GM23248 (cell line): ENCODE data around the gene PIANP. TPM values are rescaled to one million over a fixed set of nuclear protein-coding genes. Genes with fewer than 3 reads are reported as not detected.
"Not testable (repeated sequence)": the region's sequence is repeated elsewhere in the genome, so short reads cannot be mapped to it uniquely, and the experiment has no call there.

Source experiments
- DNase-seq: peaks from one replicate; pipeline ENCODE4 v3.0.0-alpha.2; 2015
- H2AFZ ChIP-seq: fragments of 200-600 bp; sonication (generic); 2 replicates; pipeline ENCODE4 v1.6.1; 2016; ENCODE audit warnings: antibody characterized with exemption
- H3F3A ChIP-seq: fragments of 200-600 bp; sonication (generic); 2 replicates; pipeline ENCODE4 v1.6.1; 2016; ENCODE audit warnings: mild to moderate bottlenecking, antibody characterized with exemption, mixed run types; ENCODE audit not compliant: insufficient read depth
- H3K27ac ChIP-seq: fragments of 200-600 bp; sonication (generic); 2 replicates; pipeline ENCODE4 v1.5.1; 2016; ENCODE audit warnings: mild to moderate bottlenecking
- H3K27me3 ChIP-seq: fragments of 200-600 bp; sonication (generic); replicated peaks from 2 replicates; pipeline ENCODE4 v1.6.1; 2016; ENCODE audit warnings: mild to moderate bottlenecking; ENCODE audit not compliant: insufficient read depth
- H3K36me3 ChIP-seq: fragments of 200-600 bp; sonication (generic); 2 replicates; pipeline ENCODE4 v1.6.1; 2016; ENCODE audit warnings: low read depth, mild to moderate bottlenecking
- H3K4me1 ChIP-seq: fragments of 200-600 bp; sonication (generic); 2 replicates; pipeline ENCODE4 v1.6.1; 2016; ENCODE audit warnings: mild to moderate bottlenecking; ENCODE audit not compliant: insufficient read depth
- H3K4me2 ChIP-seq: fragments of 200-600 bp; sonication (generic); one replicate; pipeline ENCODE4 v1.6.1; 2016; ENCODE audit warnings: mild to moderate bottlenecking; ENCODE audit not compliant: unreplicated experiment
- H3K4me3 ChIP-seq: fragments of 200-600 bp; sonication (generic); 2 replicates; pipeline ENCODE4 v1.5.1; 2016; ENCODE audit warnings: mild to moderate bottlenecking
- H3K79me2 ChIP-seq: fragments of 200-600 bp; sonication (generic); 2 replicates; pipeline ENCODE4 v1.6.1; 2016; ENCODE audit warnings: mild to moderate bottlenecking; ENCODE audit not compliant: insufficient read depth
- H3K9ac ChIP-seq: fragments of 200-600 bp; sonication (generic); 2 replicates; pipeline ENCODE4 v1.6.1; 2016; ENCODE audit warnings: mild to moderate bottlenecking
- H3K9me2 ChIP-seq: fragments of 200-600 bp; sonication (generic); 2 replicates; pipeline ENCODE4 v1.6.1; 2016; ENCODE audit warnings: mixed run types, mild to moderate bottlenecking, moderate library complexity; ENCODE audit not compliant: insufficient read depth
- H3K9me3 ChIP-seq: fragments of 200-600 bp; sonication (generic); one replicate; pipeline ENCODE4 v1.6.1; 2017; ENCODE audit warnings: low read depth
- H4K20me1 ChIP-seq: fragments of 200-600 bp; sonication (generic); 2 replicates; pipeline ENCODE4 v1.6.0; 2016; ENCODE audit not compliant: insufficient read depth
- EZH2 ChIP-seq: fragments of 200-600 bp; sonication (generic); IDR thresholded peaks from 2 replicates; pipeline ENCODE4 v1.6.1; 2018; ENCODE audit warnings: antibody characterized with exemption, mild to moderate bottlenecking; ENCODE audit not compliant: insufficient read depth, poor library complexity, severe bottlenecking
- EZH2phosphoT487 ChIP-seq: fragments of 200-600 bp; sonication (generic); IDR thresholded peaks from 2 replicates; pipeline ENCODE4 v1.6.1; 2018; ENCODE audit warnings: antibody characterized with exemption, moderate library complexity, mild to moderate bottlenecking, low read depth; ENCODE audit not compliant: insufficient read depth
- WGBS, 2 experiments: methylation state at CpG; one replicate each; pipeline ENCODE4 v1.1.6; 2015 to 2017; ENCODE audit warnings: low lambda C conversion rate in 2 of 2, low coverage in 1 of 2; ENCODE audit errors: missing lambda C conversion rate in 2 of 2; 5-methylcytosine and 5-hydroxymethylcytosine counted together
- in situ Hi-C: fragments of 300-500 bp; cut with MboI; formaldehyde crosslinking; loops from 2 replicates; pipeline ENCODE4 v1.15.0; 2020
- polyA plus RNA-seq: library from polyadenylated mRNA; unstranded; fragments of >200 nt; fragmentation: Nextera tagmentation; extraction: Ambion mirVana; gene quantifications from 2 replicates; pipeline ENCODE4 v1.2.1, GENCODE V29; 2016
- total RNA-seq: library from RNA; depleted of rRNA; stranded (reverse); fragments of >200 nt; shearing (Covaris generic); gene quantifications from 2 replicates; pipeline ENCODE4 v1.2.3, GENCODE V29; 2014

Gene PIANP
- total and polyA plus RNA-seq, 2 experiments from 2014 or later: 0.11 to 0.60 TPM

- no peak overlapping the region for H3K27ac ChIP-seq
- WGBS, 2 experiments: 72 to 74% methylated on average over 16 of the region's 16 CpGs
- in situ Hi-C loops: no loop called here
Observed at GRCh38 chr12:6708960-6709394, 8.4 kb upstream of the PIANP start.

GRCh38 chr12:6708351-6708750 is 7.7 kb upstream of the PIANP start:
- H2AFZ ChIP-seq, H4K20me1 ChIP-seq, H3K36me3 ChIP-seq, H3K4me1 ChIP-seq, H3K27ac ChIP-seq, H3F3A ChIP-seq, DNase-seq, H3K9me3 ChIP-seq, H3K9me2 ChIP-seq, H3K27me3 ChIP-seq, H3K4me2 ChIP-seq, H3K79me2 ChIP-seq, H3K9ac ChIP-seq, in situ Hi-C loops, H3K4me3 ChIP-seq: not testable (repeated sequence)
- 83 to 84% methylated on average over 11 to 21 of the region's 21 CpGs for WGBS, 2 experiments

More at GRCh38 chr12:6708960-6709394, 8.4 kb upstream of the PIANP start:
- no peak overlapping the region for H2AFZ ChIP-seq
- no peak overlapping the region for H3K9ac ChIP-seq
- no peak overlapping the region for H3K4me2 ChIP-seq
- H3K79me2 ChIP-seq: no peaks in the 10 kb centered on the region
- DNase-seq: no peak
- H3K27me3 ChIP-seq: peaks cover 6% of the 10 kb centered on the region; the same call in 1 of the 2 replicates
- no peak overlapping the region for H3K4me3 ChIP-seq
- H3K9me2 ChIP-seq: no peaks in the 10 kb centered on the region
- H4K20me1 ChIP-seq: no peaks in the 10 kb centered on the region
- TF ChIP-seq EZH2phosphoT487: no peak
- no peak for TF ChIP-seq EZH2
- no peaks in the 10 kb centered on the region for H3K36me3 ChIP-seq
- H3K4me1 ChIP-seq: no peaks in the 10 kb centered on the region
- H3K9me3 ChIP-seq: no peaks in the 10 kb centered on the region
- H3F3A ChIP-seq: no peaks in the 10 kb centered on the region

- Histone ChIP-seq H3K9me3 (no peaks in the 10 kb centered on the region), H2AFZ (no peak overlapping the region), H3F3A (no peaks in the 10 kb centered on the region), H4K20me1 (no peaks in the 10 kb centered on the region), H3K4me1 (no peaks in the 10 kb centered on the region), H3K79me2 (no peaks in the 10 kb centered on the region), H3K9ac (no peak overlapping the region), H3K36me3 (no peaks in the 10 kb centered on the region), H3K27ac (no peak overlapping the region), H3K9me2 (no peaks in the 10 kb centered on the region), H3K4me3 (no peak overlapping the region), H3K27me3 (peaks cover 27% of the 10 kb centered on the region), H3K4me2 (no peak overlapping the region)
- peak; percentile 46 for DNase-seq
- TF ChIP-seq EZH2 (no peak), EZH2phosphoT487 (no peak)
- in situ Hi-C loops: no loop called here
- 7 to 14% methylated on average over 10 of the region's 10 CpGs for WGBS, 2 experiments
Observed at GRCh38 chr12:6703631-6704030, 3.0 kb upstream of the PIANP start.

DNA sequence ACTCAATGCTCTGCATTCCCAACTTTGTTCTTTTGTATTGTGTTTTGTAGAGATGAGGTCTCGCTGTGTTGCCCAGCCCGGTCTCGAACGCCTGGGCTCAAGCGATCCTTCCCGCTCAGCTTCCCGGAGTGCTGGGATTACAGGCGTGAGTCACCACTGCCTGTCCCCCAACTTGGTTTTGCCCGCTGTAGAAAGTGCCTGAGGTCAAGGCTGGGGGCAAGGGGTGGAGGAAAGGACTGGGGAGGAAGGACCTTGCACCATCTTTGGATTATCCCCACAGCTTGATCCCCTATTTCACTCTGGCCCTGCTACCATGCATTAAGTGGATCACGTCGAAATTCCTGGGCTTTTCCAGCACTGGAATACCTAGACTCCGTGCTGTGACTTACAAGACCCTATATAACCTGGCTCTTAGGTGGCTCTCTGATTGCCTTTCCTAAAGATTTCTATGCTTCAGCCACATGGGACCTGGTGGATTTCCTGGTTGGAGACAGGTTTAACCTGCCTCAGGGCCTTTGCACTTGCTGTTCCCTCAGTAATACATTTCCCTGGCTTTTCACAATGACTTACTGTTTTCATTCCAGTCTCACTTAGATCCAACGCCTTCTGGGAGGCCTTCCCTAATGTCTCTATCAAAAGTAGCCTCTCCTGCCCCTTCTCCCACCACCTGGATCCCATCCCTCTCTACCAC is 608 bp upstream of the PIANP start:
- 24 to 26% methylated on average over 13 of the region's 13 CpGs for WGBS, 2 experiments
- DNase-seq: no peak
- Histone ChIP-seq H3K9me2 (no peaks in the 10 kb centered on the region), H3K9me3 (no peaks in the 10 kb centered on the region), H3K4me1 (no peaks in the 10 kb centered on the region), H3K4me3 (peak overlapping the region; percentile 69), H3K79me2 (no peaks in the 10 kb centered on the region), H3K36me3 (no peaks in the 10 kb centered on the region), H2AFZ (peak overlapping the region; percentile 69), H3K4me2 (peak overlapping the region; percentile 78), H3K9ac (peak overlapping the region; percentile 26; the same call in 1 of the 2 replicates), H4K20me1 (no peaks in the 10 kb centered on the region), H3F3A (no peaks in the 10 kb centered on the region), H3K27me3 (peaks cover 27% of the 10 kb centered on the region), H3K27ac (no peak overlapping the region)
- in situ Hi-C loops: no loop called here
- TF ChIP-seq EZH2 (no peak), EZH2phosphoT487 (no peak)
